ENCODE measurements around the gene COA5. TPM values are rescaled to one million over a fixed set of nuclear protein-coding genes. Genes with fewer than 3 reads are reported as not detected.

The COA5 gene
- total RNA-seq, 2 experiments from 2014 or later, result 33.6 to 40.0 TPM

GRCh38 chr2:98555696-98556095 is 52.6 kb downstream of the COA5 start:
- Histone ChIP-seq H2AFZ (ENCODE audit: low read length) (no peak overlapping the region), H3K27ac (ENCODE audit: low read depth, low read length, poor library complexity, severe bottlenecking) (peak overlapping the region; percentile 80), H3K9me3 (ENCODE audit: low read length) (no peaks in the 10 kb centered on the region), H3K9me2 (ENCODE audit: insufficient read depth, low read length) (no peaks in the 10 kb centered on the region), H3K4me1 (ENCODE audit: insufficient read depth, low read length, poor library complexity, severe bottlenecking) (peaks cover 81% of the 10 kb centered on the region), H3K36me3 (ENCODE audit: insufficient read depth, low read length) (peaks cover 28% of the 10 kb centered on the region; the same call in 1 of the 2 replicates), H4K20me1 (ENCODE audit: insufficient read depth, low read length) (no peaks in the 10 kb centered on the region), H3K79me2 (ENCODE audit: insufficient read depth, low read depth, low read length) (no peaks in the 10 kb centered on the region), H3K4me3 (ENCODE audit: low read depth, low read length, poor library complexity, severe bottlenecking) (no peak overlapping the region), H3K4me2 (ENCODE audit: low read length) (peak overlapping the region; percentile 68)
- no TSS peak for BruUV-seq (replicated peaks)
- ChIA-PET CTCF (ENCODE audit: unreplicated experiment) (no interaction called here), POLR2A (interaction anchor here (1.3 kb wide), 1 partner anchor 99 kb away, joined by 3 read pairs; no protein-coding TSS in a partner anchor)
- TF ChIP-seq CTCF (conservative IDR thresholded peaks at IDR 0.05; ENCODE audit: low read length) (no peak), EZH2phosphoT487 (IDR thresholded peaks at IDR 0.05; ENCODE audit: borderline replicate concordance, low read depth, low read length) (no peak)
- intact Hi-C loops (cut with micrococcal nuclease; ENCODE audit: unreplicated experiment), result no loop called here
- DNase-seq (ENCODE audit: low spot score), result no peak

GRCh38 chr2:98554116-98554861 is 54.0 kb downstream of the COA5 start:
- Histone ChIP-seq H3K4me2 (ENCODE audit: low read length) (peak overlapping the region; percentile 68), H3K36me3 (ENCODE audit: insufficient read depth, low read length) (peaks cover 28% of the 10 kb centered on the region; the same call in 1 of the 2 replicates), H4K20me1 (ENCODE audit: insufficient read depth, low read length) (no peaks in the 10 kb centered on the region), H3K27ac (ENCODE audit: low read depth, low read length, poor library complexity, severe bottlenecking) (peak overlapping the region; percentile 80), H3K4me1 (ENCODE audit: insufficient read depth, low read length, poor library complexity, severe bottlenecking) (peaks cover 81% of the 10 kb centered on the region), H3K9me2 (ENCODE audit: insufficient read depth, low read length) (no peaks in the 10 kb centered on the region), H3K9me3 (ENCODE audit: low read length) (no peaks in the 10 kb centered on the region), H3K4me3 (ENCODE audit: low read depth, low read length, poor library complexity, severe bottlenecking) (peak overlapping the region; percentile 3), H2AFZ (ENCODE audit: low read length) (peak overlapping the region; percentile 9; the same call in 1 of the 2 replicates), H3K79me2 (ENCODE audit: insufficient read depth, low read depth, low read length) (no peaks in the 10 kb centered on the region)
- POLR2A ChIA-PET, result interaction anchor here (0.9 to 1.2 kb wide), 3 partner anchors 8 to 110 kb away, joined by 4 to 5 read pairs (median 4); partner anchors contain the start of gene INPP4A
- CTCF ChIA-PET (ENCODE audit: unreplicated experiment), result no interaction called here
- intact Hi-C loops (cut with micrococcal nuclease; ENCODE audit: unreplicated experiment), result loop anchor here (1.0 to 5.0 kb wide), 2 partner anchors 67 to 94 kb away; no protein-coding TSS in a partner anchor
- DNase-seq (ENCODE audit: low spot score), result peak; percentile 71
- no peak for TF ChIP-seq CTCF (conservative IDR thresholded peaks at IDR 0.05; ENCODE audit: low read length)
- TF ChIP-seq EZH2phosphoT487 (IDR thresholded peaks at IDR 0.05; ENCODE audit: borderline replicate concordance, low read depth, low read length), result no peak
- BruUV-seq (replicated peaks), result no TSS peak
